HG02588 (cell line): Measurements from ENCODE around the gene RAB1B.
A peak's percentile ranks its signal among the peaks of the same experiment; 100 is the strongest.
"Not testable (repeated sequence)": the region's sequence is repeated elsewhere in the genome, so short reads cannot be mapped to it uniquely, and the experiment has no call there.

Source experiments
- ATAC-seq: cut with Tn5 transposase; IDR thresholded peaks from one replicate; pipeline ENCODE4 v1.9.1; 2021; ENCODE audit warnings: mild to moderate bottlenecking, moderate library complexity; ENCODE audit not compliant: unreplicated experiment

The RAB1B gene

DNA sequence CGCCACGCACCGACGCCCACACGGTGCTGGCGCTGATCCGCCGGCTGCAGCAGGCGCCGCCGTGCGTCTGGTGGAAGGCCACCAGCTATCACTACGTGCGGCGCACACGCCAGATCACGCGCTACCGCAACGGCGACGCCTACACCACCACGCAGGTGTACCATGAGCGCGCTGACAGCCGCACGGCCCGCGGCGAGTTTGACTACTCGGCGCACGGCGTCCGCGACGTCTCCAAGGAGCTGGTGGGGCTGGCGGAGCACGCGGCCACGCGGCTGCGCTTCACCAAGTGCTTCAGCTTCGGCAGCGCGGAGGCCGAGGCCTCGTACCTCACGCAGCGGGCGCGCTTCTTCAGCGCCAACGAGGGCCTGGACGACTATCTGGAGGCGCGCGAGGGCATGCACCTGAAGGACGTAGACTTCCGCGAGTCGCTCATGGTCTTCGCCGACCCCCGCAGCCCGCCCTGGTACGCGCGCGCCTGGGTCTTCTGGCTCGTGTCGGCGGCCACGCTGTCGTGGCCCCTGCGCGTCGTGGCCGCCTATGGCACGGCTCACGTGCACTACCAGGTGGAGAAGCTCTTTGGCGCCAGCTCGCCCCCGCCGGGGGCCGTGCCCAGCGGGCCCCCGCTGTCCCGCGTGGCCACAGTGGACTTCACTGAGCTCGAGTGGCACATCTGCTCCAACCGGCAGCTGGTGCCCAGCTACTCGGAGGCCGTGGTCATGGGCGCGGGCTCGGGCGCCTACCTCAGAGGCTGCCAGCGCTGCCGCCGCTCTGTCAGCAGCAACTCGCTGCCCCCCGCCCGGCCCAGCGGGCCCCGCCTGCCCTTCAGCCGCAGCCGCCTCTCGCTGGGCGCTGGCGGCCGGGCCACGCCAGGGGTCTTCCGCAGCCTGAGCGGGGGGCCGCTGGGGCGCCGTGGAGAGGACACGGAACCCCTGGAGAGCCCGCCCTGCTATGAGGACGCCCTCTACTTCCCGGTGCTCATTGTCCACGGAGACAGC, 26.5 kb downstream of the RAB1B start:
- ATAC-seq = no peak

DNA sequence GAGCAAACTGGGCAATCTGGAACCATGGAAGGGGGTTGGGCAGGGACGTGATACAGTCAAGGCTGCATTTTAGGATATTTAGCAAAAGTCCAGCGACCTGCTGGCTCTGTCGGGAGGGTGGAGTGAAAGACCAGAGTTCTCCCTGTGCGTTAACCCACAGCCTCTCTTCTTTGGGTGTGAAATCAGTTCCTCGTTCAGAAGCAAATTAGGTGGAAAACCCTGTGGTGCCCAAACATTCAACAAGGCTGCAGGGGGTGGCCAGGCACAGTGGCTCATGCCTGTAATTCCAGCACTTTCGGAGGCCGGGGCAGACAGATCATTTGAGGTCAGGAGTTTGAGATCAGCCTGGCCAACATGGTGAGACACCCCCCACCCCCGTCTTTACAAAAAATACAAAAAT, 29.2 kb downstream of the RAB1B start:
- no peak for ATAC-seq

- no peak for ATAC-seq
Measured at GRCh38 chr11:66299186-66299585, 30.7 kb downstream of the RAB1B start.

GRCh38 chr11:66302656-66303055, 34.2 kb downstream of the RAB1B start:
- no peak for ATAC-seq

DNA sequence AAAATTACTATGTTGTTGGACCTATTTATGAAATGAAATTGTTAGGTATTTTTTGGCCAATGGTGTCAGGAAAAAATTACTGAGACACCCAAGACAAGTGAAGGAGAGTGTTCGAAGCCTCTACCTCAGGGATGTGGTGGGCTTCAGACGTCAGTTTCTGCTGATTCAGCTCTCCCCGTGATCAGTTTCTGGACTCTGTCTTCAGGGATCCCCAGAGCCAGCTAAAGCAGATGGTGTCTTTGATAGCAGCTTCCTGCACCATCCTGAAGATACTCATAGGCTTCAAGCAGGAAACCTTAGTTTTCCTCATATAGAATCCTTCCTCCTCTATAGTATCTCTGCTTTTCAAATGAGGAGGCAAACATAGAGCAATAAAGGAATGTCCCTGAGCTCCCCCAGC, 41.0 kb downstream of the RAB1B start:
- no peak for ATAC-seq

DNA sequence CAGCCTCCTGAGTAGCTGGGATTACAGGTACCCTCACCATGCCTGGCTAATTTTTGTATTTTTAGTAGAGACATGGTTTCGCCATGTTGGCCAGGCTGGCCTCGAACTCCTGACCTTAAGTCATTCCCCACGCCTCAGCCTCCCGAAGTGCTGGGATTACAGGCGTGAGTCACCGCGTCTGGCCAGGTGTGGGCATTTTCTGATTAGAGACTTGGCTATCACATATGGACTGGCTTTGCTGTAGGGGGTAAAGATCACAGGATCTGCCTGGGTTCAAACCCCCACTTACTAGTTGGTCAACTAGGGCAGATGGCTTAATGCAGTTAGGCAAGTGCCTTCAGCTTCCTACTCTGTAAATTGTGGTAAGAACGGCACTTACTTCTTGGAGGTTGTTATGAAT, 41.9 kb downstream of the RAB1B start:
- no peak for ATAC-seq

- not testable (repeated sequence) for ATAC-seq
Measured at GRCh38 chr11:66310803-66311440, 42.5 kb downstream of the RAB1B start.

GRCh38 chr11:66311470-66311964, 43.1 kb downstream of the RAB1B start:
- no peak for ATAC-seq

- ATAC-seq = peak; percentile 58
Measured at GRCh38 chr11:66311965-66312548, 43.6 kb downstream of the RAB1B start.

DNA sequence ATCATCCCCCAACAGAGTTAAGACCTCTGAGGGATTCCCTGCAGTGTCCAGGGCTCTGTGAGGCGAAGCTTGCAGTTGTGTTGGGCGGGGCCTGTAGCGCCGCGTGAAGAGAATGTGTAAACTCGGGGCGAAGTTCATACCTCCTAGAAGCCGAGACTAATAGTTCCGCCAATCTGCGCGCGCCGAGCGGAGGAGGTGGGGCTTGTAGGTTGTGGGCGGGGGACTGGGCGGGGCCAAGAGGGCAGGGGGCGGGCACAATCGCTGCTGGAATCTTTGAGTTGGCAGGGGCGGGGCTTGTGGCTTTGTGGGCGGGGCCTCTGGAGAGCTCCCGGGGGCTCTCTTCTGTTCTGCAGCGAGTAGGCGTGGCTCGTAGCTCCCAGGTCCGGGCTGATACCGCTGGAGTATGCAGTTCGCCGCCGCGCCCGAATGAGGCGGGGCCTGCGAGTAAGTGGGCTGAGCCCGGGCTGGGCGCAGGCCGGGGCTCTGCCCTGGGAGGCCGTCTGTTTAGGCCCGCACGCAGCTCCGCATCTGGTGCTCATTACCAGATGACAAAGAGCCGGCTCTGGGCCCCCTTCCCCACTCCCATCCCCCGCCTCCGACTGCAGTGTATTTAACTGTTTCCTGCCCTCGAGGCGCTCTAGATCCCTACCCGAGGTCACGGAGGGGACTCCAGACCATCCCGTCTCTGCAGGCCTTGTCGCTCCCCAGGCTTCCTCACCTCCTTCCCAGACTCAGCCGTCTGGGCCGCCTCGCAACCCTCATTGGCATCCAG, 44.3 kb downstream of the RAB1B start:
- ATAC-seq = peak; percentile 58

GRCh38 chr11:66313321-66314185, 45.1 kb downstream of the RAB1B start:
- ATAC-seq = no peak

- ATAC-seq = no peak
Measured at GRCh38 chr11:66314186-66314501, 45.7 kb downstream of the RAB1B start.

GRCh38 chr11:66314561-66315497, 46.4 kb downstream of the RAB1B start:
- no peak for ATAC-seq

- no peak for ATAC-seq
Measured at GRCh38 chr11:66315498-66315885, 47.1 kb downstream of the RAB1B start.

GRCh38 chr11:66315921-66316811, 47.7 kb downstream of the RAB1B start:
- ATAC-seq = no peak

DNA sequence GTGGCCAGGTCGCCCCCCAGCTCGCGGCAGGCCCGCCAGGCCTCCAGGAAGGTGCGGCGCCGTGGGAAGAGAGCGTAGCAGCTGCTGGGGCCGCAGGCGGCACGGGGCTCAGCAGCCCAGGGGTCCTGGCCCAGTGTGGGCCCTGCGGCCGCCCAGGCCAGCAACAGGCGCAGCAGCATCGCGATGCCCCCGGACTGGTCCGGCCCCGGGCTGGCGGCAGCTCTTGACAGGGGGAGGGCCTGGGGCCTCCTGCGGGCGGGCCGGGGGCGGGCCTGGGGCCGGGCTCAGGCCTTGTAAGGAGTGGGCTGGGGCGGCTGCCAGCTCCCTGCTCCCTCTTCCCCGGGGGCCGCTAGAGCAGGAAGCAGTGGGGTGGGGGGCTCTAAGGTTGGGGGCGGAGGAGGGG, 48.4 kb downstream of the RAB1B start, which contains the start of gene CD248:
Gene CD248, minus strand, starts transcription at position 196 of the 403 bp plus-strand sequence. Its CDS starts 17 bp downstream, at position 179.
- no peak for ATAC-seq

DNA sequence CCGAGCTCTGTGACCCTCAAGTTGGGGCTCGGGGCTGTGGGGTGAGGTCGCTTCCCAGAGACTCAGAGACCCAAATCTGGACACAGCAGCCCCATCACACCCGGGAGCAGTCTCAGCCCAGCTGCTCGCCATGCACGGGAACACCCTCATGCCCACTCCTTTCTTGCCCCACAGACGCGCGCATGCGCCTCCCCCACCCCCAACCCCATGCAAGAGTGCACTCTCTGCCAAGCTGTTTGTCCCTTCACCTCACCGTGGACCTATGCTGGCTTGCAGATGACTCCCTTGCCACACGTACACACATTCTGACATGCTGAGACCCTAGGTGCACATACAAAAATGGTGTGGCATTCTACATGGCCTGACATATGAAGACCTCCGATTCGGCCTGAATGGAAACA, 48.9 kb downstream of the RAB1B start:
- no peak for ATAC-seq
